Esophagus muscularis mucosa (tissue), 4 donors: ENCODE results near the gene PGAP3. TPM values are rescaled to one million over a fixed set of nuclear protein-coding genes. Genes with fewer than 3 reads are reported as not detected.

Source experiments
- DNase-seq: peaks from one replicate; pipeline ENCODE4 v3.0.0-alpha.2; 2017; ENCODE audit errors: extremely low spot score
- H3K27ac ChIP-seq, 4 donors: fragments of 200-600 bp; sonication (generic); replicated peaks in 1 of 4; 1 replicate in 3 of 4; 2 replicates in 1 of 4; pipeline ENCODE4 v1.5.1; 2016 to 2019; ENCODE audit warnings: mild to moderate bottlenecking in 1 of 4
- H3K27me3 ChIP-seq, 4 donors: fragments of 200-600 bp; sonication (generic); one replicate each; pipeline versions ENCODE4 v1.5.1 to v1.6.0; 2016 to 2019
- H3K36me3 ChIP-seq, 4 donors: fragments of 200-600 bp; sonication (generic); one replicate each; pipeline ENCODE4 v1.5.1; 2016 to 2019
- H3K4me1 ChIP-seq, 4 donors: fragments of 200-600 bp; sonication (generic); one replicate each; pipeline ENCODE4 v1.5.1; 2016 to 2019
- H3K4me3 ChIP-seq, 4 donors: fragments of 200-600 bp; sonication (generic); 1 replicate in 2 of 4; 2 replicates in 2 of 4; pipeline ENCODE4 v1.5.1; 2016 to 2019; ENCODE audit warnings: mild to moderate bottlenecking in 4 of 4, moderate library complexity in 1 of 4
- H3K9me3 ChIP-seq, 4 donors: fragments of 200-600 bp; sonication (generic); 1 replicate in 3 of 4; 2 replicates in 1 of 4; pipeline ENCODE4 v1.5.1; 2016 to 2019
- EP300 ChIP-seq: sonication (generic); formaldehyde crosslinking; IDR thresholded peaks from one replicate; pipeline ENCODE4 v1.6.1; 2017; ENCODE audit warnings: antibody characterized with exemption
- POLR2A ChIP-seq: fragments of 450-650 bp; IDR thresholded peaks from one replicate; pipeline ENCODE4 v1.6.1; 2017; ENCODE audit warnings: antibody characterized with exemption, moderate library complexity, mild to moderate bottlenecking, low read depth
- POLR2AphosphoS5 ChIP-seq, 2 donors: sonication (generic); formaldehyde crosslinking; IDR thresholded peaks; one replicate each; pipeline ENCODE4 v1.6.1; 2017; ENCODE audit warnings: antibody characterized with exemption in 2 of 2
- WGBS: methylation state at CpG from one replicate; pipeline ENCODE4 v1.1.5; 2018; 5-methylcytosine and 5-hydroxymethylcytosine counted together
- intact Hi-C: fragments of 100-400 bp; cut with DNase I; formaldehyde crosslinking; loops from one replicate; pipeline ENCODE4 v1.15.1; 2023
- total RNA-seq, 4 donors: library from RNA; depleted of rRNA; stranded (reverse); fragments of >200 nt; gene quantifications; one replicate each; pipeline versions ENCODE4 v1.1.0 to v1.2.1, GENCODE V29; 2016
- TF ChIP-seq, protein P1 (sequence below), 3 experiments: fragments of 200-600 bp in 2 of 3; fragments of 450-650 bp in 1 of 3; sonication (generic) in 2 of 3; IDR thresholded peaks; one replicate each; pipeline ENCODE4 v1.5.1; 2017 to 2019; ENCODE audit warnings: antibody characterized with exemption in 3 of 3, mild to moderate bottlenecking in 2 of 3, moderate library complexity in 1 of 3

The PGAP3 gene
- total RNA-seq, 4 donors from 2014 or later = 6.2 to 9.4 (median 8.5) TPM

DNA sequence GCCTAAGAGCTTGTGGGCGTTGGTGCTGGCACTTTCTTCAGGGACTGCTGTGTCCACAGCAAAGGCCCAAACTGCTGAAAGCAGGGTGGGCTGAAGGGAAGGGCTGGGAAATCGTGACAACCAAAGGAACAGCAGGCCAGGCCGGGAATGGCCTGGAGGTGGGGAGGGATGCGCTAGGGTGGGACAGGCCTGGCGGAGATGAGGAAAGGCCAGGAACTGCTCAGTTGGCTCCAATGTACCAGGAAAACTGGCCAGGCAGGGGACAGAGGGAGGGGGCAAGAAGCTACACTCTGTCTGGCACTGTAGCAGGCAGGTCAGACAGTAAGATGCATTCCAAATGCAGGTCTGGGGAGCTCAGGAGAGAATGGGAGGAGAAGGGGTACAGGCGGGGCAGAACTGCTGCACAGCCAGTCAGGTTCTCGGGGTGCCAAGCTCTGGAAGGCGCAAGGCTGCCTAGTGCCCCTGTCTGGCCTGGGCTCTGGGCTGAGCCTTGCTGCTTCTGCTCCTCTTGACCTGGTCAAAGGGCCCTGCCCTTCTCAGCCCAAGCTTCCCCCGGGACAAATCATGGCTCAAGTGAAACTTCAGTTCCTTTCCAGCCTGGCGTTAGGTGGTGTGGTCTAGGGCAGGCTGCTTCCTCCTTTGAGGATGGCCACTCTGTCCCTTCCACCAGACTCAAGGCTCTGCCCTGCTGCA is 12.3 kb downstream of the PGAP3 start:
- WGBS = 87% methylated on average over 8 of the region's 10 CpGs
- no peak for DNase-seq
- H3K4me1 ChIP-seq = peaks cover 43 to 63% (median 50%) of the 10 kb centered on the region in 4 donors
- TF ChIP-seq POLR2A (no peak), EP300 (no peak), POLR2AphosphoS5 (IDR thresholded peaks at IDR 0.05) (no peak)
- TF ChIP-seq, protein P1, sequence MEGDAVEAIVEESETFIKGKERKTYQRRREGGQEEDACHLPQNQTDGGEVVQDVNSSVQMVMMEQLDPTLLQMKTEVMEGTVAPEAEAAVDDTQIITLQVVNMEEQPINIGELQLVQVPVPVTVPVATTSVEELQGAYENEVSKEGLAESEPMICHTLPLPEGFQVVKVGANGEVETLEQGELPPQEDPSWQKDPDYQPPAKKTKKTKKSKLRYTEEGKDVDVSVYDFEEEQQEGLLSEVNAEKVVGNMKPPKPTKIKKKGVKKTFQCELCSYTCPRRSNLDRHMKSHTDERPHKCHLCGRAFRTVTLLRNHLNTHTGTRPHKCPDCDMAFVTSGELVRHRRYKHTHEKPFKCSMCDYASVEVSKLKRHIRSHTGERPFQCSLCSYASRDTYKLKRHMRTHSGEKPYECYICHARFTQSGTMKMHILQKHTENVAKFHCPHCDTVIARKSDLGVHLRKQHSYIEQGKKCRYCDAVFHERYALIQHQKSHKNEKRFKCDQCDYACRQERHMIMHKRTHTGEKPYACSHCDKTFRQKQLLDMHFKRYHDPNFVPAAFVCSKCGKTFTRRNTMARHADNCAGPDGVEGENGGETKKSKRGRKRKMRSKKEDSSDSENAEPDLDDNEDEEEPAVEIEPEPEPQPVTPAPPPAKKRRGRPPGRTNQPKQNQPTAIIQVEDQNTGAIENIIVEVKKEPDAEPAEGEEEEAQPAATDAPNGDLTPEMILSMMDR (IDR thresholded peaks at IDR 0.05) = no peak
- peaks cover 0 to 18% (median 7%) of the 10 kb centered on the region in 4 donors for H3K27me3 ChIP-seq
- no peaks in the 10 kb centered on the region for H3K9me3 ChIP-seq
- H3K36me3 ChIP-seq = peaks cover 0 to 22% (median 3%) of the 10 kb centered on the region in 4 donors
- no peak overlapping the region for H3K4me3 ChIP-seq
- intact Hi-C loops = no loop called here
- H3K27ac ChIP-seq = no peak overlapping the region

DNA sequence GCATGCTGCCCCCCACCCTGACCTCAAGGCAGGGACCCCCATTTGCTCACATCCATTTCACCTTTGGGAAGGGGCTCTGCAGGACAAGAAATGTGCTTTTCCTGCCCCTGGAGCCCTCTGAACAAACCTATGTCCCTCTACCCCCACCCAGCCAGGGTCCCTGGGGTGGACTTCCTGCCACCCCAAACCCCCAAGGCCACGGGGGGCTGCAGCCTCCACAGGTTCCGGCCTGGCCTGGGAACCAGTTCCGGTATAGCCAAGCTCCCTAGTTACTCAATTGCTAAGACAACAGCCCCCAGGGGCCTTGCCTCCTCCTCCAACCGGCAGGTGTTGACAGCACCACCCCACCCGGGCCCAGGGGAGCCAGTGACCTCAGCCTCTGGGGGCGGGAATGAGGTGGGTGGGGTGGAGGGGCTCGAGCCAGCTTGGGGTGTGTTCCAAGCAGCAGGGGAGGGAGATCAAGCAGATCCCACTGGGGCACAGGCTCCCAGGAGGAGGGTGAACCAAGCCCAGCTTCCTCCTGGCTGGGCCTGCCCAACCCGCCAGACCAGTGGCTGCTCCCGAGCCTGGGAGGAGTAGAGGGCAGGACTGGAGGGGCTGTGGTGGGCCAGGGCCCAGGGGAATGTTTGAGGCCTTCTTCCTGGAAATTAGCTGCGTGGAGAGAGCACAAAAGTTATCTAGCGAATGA is 13.0 kb downstream of the PGAP3 start:
- H3K27me3 ChIP-seq = peaks cover 0 to 25% (median 10%) of the 10 kb centered on the region in 4 donors
- peaks cover 0 to 17% (median 0%) of the 10 kb centered on the region in 4 donors for H3K36me3 ChIP-seq
- no peak for DNase-seq
- no peaks in the 10 kb centered on the region for H3K9me3 ChIP-seq
- no peak overlapping the region for H3K27ac ChIP-seq
- intact Hi-C loops = no loop called here
- peaks cover 43 to 59% (median 50%) of the 10 kb centered on the region in 4 donors for H3K4me1 ChIP-seq
- WGBS = 44% methylated on average over 5 of the region's 11 CpGs
- H3K4me3 ChIP-seq = no peak overlapping the region
- no peak for TF ChIP-seq POLR2A
- TF ChIP-seq, protein P1 (IDR thresholded peaks at IDR 0.05) = no peak
- TF ChIP-seq EP300 = no peak
- TF ChIP-seq POLR2AphosphoS5 (IDR thresholded peaks at IDR 0.05) = no peak

DNA sequence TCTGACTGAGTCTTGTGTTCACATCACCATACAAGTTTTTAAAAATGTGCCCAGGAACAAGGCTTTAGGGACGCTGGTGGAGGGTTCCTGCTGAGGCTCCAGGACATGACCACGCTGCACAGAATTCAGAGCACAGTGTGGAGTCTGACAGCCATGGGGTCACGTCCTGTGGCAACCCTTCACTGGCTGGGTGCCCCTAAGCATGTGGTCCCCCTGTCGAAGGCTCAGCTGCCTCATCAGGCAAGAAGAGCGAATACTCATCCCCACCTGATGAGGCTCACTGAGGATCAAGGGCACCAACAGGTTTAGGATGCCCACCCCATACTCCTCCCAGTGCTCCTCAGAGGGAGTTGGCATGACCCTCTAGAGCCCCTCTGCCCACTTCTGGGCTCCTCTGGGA is 13.7 kb downstream of the PGAP3 start:
- H3K27me3 ChIP-seq = peaks cover 0 to 32% (median 14%) of the 10 kb centered on the region in 4 donors
- peaks cover 43 to 59% (median 50%) of the 10 kb centered on the region in 4 donors for H3K4me1 ChIP-seq
- TF ChIP-seq POLR2AphosphoS5 (IDR thresholded peaks at IDR 0.05) = no peak
- no peak for TF ChIP-seq EP300
- no peak for TF ChIP-seq POLR2A
- TF ChIP-seq, protein P1 (IDR thresholded peaks at IDR 0.05) = no peak
- intact Hi-C loops = no loop called here
- WGBS = 87% methylated on average over 2 of the region's 5 CpGs
- no peak overlapping the region for H3K27ac ChIP-seq
- no peak overlapping the region for H3K4me3 ChIP-seq
- no peak for DNase-seq
- H3K36me3 ChIP-seq = peaks cover 0 to 10% (median 0%) of the 10 kb centered on the region in 4 donors
- no peaks in the 10 kb centered on the region for H3K9me3 ChIP-seq

DNA sequence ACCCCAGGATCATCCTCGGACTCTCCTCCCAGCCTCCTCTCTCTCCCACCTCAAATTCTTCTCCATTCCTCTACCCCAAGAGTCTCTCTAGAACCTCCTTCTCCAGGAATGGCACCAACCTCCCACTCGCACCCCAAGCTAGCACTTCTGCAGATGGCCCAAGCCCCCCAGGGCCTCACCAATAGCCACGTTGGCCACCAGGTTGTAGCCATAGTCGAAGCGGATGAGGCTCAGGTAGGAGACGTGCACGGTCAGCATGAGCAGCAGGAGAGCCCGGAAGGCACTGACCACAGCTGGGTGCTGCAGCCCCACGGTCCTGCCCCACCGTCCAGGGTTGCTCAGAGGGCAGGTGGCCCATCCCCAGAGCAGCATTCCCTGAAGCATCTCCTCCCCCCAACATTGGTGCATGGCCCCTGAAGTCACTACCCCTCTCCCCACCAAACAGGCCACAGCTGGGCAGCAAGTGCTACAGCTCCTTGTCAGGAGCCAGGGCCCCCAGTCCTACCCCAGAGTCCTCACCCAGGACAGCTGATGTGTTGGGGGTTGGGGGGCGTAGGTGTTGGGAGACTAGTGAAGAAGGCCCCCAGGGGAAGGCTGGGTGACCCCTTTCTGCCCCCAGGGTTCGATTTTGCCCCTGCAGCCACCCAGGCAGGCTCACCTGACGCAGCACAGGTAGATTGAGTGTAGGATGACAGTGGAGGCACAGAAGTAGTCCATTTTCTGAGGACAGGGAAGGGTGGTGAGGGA is 14.3 kb downstream of the PGAP3 start:
- no peak for DNase-seq
- Histone ChIP-seq H3K27me3 (peaks cover 0 to 39% (median 16%) of the 10 kb centered on the region in 4 donors), H3K36me3 (peaks cover 0 to 6% (median 0%) of the 10 kb centered on the region in 4 donors), H3K9me3 (no peaks in the 10 kb centered on the region), H3K27ac (no peak overlapping the region), H3K4me3 (no peak overlapping the region), H3K4me1 (peaks cover 48 to 60% (median 54%) of the 10 kb centered on the region in 4 donors)
- TF ChIP-seq, protein P1 (IDR thresholded peaks at IDR 0.05) = no peak
- TF ChIP-seq EP300 (no peak), POLR2AphosphoS5 (IDR thresholded peaks at IDR 0.05) (no peak), POLR2A (no peak)
- intact Hi-C loops = no loop called here
- WGBS = 81% methylated on average over 10 of the region's 13 CpGs
